ENCODE measurements around the gene ZNF473. TPM values are rescaled to one million over a fixed set of nuclear protein-coding genes. Genes with fewer than 3 reads are reported as not detected.
"Not testable (repeated sequence)": the region's sequence is repeated elsewhere in the genome, so short reads cannot be mapped to it uniquely, and the experiment has no call there.

The ZNF473 gene
- total RNA-seq, 1 experiment from 2014 or later, result 11.7 TPM

DNA sequence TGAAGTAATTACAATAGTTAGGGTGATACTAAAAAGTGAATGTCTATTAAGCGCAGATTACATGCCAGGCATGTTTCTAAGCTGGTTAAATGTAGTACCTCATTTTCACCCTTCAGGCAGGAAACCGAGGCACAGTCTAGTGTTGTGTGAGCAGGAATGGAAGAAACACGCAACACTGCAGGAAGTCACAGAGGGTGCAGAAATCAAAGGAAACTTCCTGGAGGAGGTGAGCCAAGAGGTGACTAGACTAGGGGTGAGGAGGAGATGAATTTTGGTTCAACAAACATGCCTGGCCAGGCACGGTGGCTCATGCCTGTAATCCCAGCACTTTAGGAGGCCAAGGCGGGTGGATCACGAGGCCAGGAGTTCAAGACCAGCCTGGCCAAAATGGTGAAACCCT lies 41.8 kb downstream of the ZNF473 start:
- in situ Hi-C loops (cut with HindIII; ENCODE audit: low pct_unique_long_range_greater_than_20kb, low sequenced_read_pairs), result no loop called here
- no peaks in the 10 kb centered on the region for H3K36me3 ChIP-seq (ENCODE audit: control insufficient read depth, insufficient read depth, low read length)
- ChIA-PET CTCF (no interaction called here), POLR2A (no interaction called here)
- no peak for ATAC-seq
- H3K27me3 ChIP-seq (ENCODE audit: control insufficient read depth, insufficient read depth, low read length), result no peaks in the 10 kb centered on the region
- H3K27ac ChIP-seq (ENCODE audit: low read length), result no peak overlapping the region
- no peak for TF ChIP-seq TCF7L2 (IDR thresholded peaks at IDR 0.05; ENCODE audit: low read depth, low read length)
- no peak for TF ChIP-seq SIN3A (IDR thresholded peaks at IDR 0.05; ENCODE audit: borderline replicate concordance, insufficient read depth, low read depth, low read length)
- TF ChIP-seq, protein P1, sequence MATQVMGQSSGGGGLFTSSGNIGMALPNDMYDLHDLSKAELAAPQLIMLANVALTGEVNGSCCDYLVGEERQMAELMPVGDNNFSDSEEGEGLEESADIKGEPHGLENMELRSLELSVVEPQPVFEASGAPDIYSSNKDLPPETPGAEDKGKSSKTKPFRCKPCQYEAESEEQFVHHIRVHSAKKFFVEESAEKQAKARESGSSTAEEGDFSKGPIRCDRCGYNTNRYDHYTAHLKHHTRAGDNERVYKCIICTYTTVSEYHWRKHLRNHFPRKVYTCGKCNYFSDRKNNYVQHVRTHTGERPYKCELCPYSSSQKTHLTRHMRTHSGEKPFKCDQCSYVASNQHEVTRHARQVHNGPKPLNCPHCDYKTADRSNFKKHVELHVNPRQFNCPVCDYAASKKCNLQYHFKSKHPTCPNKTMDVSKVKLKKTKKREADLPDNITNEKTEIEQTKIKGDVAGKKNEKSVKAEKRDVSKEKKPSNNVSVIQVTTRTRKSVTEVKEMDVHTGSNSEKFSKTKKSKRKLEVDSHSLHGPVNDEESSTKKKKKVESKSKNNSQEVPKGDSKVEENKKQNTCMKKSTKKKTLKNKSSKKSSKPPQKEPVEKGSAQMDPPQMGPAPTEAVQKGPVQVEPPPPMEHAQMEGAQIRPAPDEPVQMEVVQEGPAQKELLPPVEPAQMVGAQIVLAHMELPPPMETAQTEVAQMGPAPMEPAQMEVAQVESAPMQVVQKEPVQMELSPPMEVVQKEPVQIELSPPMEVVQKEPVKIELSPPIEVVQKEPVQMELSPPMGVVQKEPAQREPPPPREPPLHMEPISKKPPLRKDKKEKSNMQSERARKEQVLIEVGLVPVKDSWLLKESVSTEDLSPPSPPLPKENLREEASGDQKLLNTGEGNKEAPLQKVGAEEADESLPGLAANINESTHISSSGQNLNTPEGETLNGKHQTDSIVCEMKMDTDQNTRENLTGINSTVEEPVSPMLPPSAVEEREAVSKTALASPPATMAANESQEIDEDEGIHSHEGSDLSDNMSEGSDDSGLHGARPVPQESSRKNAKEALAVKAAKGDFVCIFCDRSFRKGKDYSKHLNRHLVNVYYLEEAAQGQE (IDR thresholded peaks at IDR 0.05; ENCODE audit: insufficient read depth in 1 of 2, low read depth in 2 of 2, low read length in 1 of 2), result no peak
- no peak for TF ChIP-seq CTCF (IDR thresholded peaks at IDR 0.05)
- TF ChIP-seq POLR2AphosphoS5 (IDR thresholded peaks at IDR 0.05; ENCODE audit: low read depth, low read length), result no peak
- H3K9me3 ChIP-seq (ENCODE audit: control insufficient read depth, insufficient read depth, low read depth, low read length), result no peaks in the 10 kb centered on the region
- BruUV-seq (replicated peaks), result no TSS peak
- no peak for DNase-seq (ENCODE audit: low read depth, low spot score)
- no peak overlapping the region for H3K4me3 ChIP-seq (ENCODE audit: low read depth in 2 of 2, low read length in 2 of 2)
- H3K4me1 ChIP-seq (ENCODE audit: control insufficient read depth, insufficient read depth, low read length), result no peaks in the 10 kb centered on the region
- intact Hi-C loops (cut with micrococcal nuclease; ENCODE audit: unreplicated experiment), result no loop called here

DNA sequence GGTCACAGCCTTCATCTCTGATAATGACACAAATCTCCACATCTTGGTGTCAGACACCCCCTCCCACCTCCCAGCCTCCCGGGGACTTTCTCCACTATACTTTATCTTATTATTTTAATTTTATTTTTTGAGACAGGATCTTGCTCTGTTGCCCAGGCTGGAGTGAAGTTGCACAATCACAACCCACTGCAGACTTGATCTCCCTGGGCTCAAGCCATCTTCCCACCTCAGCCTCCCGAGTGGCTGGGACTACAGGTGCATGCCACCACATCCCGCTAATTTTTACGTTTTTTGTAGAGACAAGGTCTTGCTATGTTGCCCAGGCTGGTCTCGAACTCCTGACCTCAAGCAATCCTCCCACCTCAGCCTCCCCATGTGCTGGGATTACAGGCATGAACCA lies 42.6 kb downstream of the ZNF473 start:
- in situ Hi-C loops (cut with HindIII; ENCODE audit: low pct_unique_long_range_greater_than_20kb, low sequenced_read_pairs); H3K9me3 ChIP-seq (ENCODE audit: control insufficient read depth, insufficient read depth, low read depth, low read length); H3K27me3 ChIP-seq (ENCODE audit: control insufficient read depth, insufficient read depth, low read length); DNase-seq (ENCODE audit: low read depth, low spot score); BruUV-seq (replicated peaks); ATAC-seq; H3K4me1 ChIP-seq (ENCODE audit: control insufficient read depth, insufficient read depth, low read length); H3K27ac ChIP-seq (ENCODE audit: low read length); H3K4me3 ChIP-seq (ENCODE audit: low read depth in 2 of 2, low read length in 2 of 2); intact Hi-C loops (cut with micrococcal nuclease; ENCODE audit: unreplicated experiment); POLR2A ChIA-PET; H3K36me3 ChIP-seq (ENCODE audit: control insufficient read depth, insufficient read depth, low read length): not testable (repeated sequence)
- CTCF ChIA-PET, result interaction anchor here (0.6 kb wide), 1 partner anchor 17 kb away, joined by 3 read pairs; no protein-coding TSS in a partner anchor

- H3K36me3 ChIP-seq (ENCODE audit: control insufficient read depth, insufficient read depth, low read length); H3K27ac ChIP-seq (ENCODE audit: low read length); H3K9me3 ChIP-seq (ENCODE audit: control insufficient read depth, insufficient read depth, low read depth, low read length); intact Hi-C loops (cut with micrococcal nuclease; ENCODE audit: unreplicated experiment); H3K4me1 ChIP-seq (ENCODE audit: control insufficient read depth, insufficient read depth, low read length); BruUV-seq (replicated peaks); H3K4me3 ChIP-seq (ENCODE audit: low read depth in 2 of 2, low read length in 2 of 2); in situ Hi-C loops (cut with HindIII; ENCODE audit: low pct_unique_long_range_greater_than_20kb, low sequenced_read_pairs); POLR2A ChIA-PET; ATAC-seq; H3K27me3 ChIP-seq (ENCODE audit: control insufficient read depth, insufficient read depth, low read length); DNase-seq (ENCODE audit: low read depth, low spot score): not testable (repeated sequence)
- CTCF ChIA-PET, result interaction anchor here (0.6 kb wide), 1 partner anchor 89 kb away, joined by 5 read pairs; no protein-coding TSS in a partner anchor
Measured at GRCh38 chr19:50075076-50075475, 49.3 kb downstream of the ZNF473 start.

DNA sequence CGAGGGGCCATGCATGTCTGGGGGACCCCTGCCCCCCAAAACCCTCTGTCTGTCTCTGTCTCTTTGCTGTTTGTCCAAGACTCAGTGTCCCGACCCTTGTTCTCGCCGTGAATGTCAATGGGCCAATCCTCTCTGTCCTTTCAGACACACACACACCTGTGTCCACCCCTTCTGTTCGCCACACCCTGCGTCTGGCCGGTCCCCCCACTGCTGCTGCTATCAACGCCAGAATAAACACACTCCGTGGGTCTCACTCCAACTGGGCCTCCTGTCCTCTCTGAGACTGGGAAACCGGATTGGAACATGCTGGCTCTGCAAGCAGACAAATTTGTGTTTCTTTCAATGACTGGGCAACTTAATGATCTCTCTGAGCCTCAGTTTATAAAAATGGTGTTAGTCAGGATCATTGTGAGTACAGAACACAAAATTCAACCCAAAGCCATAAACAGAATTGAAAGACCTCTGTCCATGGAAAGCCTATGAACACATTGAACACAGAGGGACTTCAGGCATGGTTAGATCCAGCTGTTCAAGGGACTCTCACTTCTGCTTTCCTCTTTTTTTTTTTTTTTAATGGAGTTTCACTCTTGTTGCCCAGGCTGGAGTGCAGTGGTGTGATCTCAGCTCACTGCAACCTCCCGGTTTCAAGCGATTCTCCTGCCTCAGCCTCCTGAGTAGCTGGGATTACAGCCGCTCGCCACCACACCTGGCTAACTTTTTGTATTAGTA lies 50.0 kb downstream of the ZNF473 start:
- POLR2A ChIA-PET; in situ Hi-C loops (cut with HindIII; ENCODE audit: low pct_unique_long_range_greater_than_20kb, low sequenced_read_pairs); BruUV-seq (replicated peaks); H3K27ac ChIP-seq (ENCODE audit: low read length); ATAC-seq; H3K27me3 ChIP-seq (ENCODE audit: control insufficient read depth, insufficient read depth, low read length); DNase-seq (ENCODE audit: low read depth, low spot score); H3K9me3 ChIP-seq (ENCODE audit: control insufficient read depth, insufficient read depth, low read depth, low read length); intact Hi-C loops (cut with micrococcal nuclease; ENCODE audit: unreplicated experiment); H3K4me3 ChIP-seq (ENCODE audit: low read depth in 2 of 2, low read length in 2 of 2); H3K36me3 ChIP-seq (ENCODE audit: control insufficient read depth, insufficient read depth, low read length); H3K4me1 ChIP-seq (ENCODE audit: control insufficient read depth, insufficient read depth, low read length): not testable (repeated sequence)
- CTCF ChIA-PET, result interaction anchor here (0.6 kb wide), 1 partner anchor 89 kb away, joined by 5 read pairs; no protein-coding TSS in a partner anchor

GRCh38 chr19:50076581-50077355 lies 51.0 kb downstream of the ZNF473 start:
- H3K4me1 ChIP-seq (ENCODE audit: control insufficient read depth, insufficient read depth, low read length); in situ Hi-C loops (cut with HindIII; ENCODE audit: low pct_unique_long_range_greater_than_20kb, low sequenced_read_pairs); H3K4me3 ChIP-seq (ENCODE audit: low read depth in 2 of 2, low read length in 2 of 2); H3K27me3 ChIP-seq (ENCODE audit: control insufficient read depth, insufficient read depth, low read length); H3K9me3 ChIP-seq (ENCODE audit: control insufficient read depth, insufficient read depth, low read depth, low read length); ATAC-seq; POLR2A ChIA-PET; intact Hi-C loops (cut with micrococcal nuclease; ENCODE audit: unreplicated experiment); BruUV-seq (replicated peaks); H3K27ac ChIP-seq (ENCODE audit: low read length); DNase-seq (ENCODE audit: low read depth, low spot score); H3K36me3 ChIP-seq (ENCODE audit: control insufficient read depth, insufficient read depth, low read length); CTCF ChIA-PET: not testable (repeated sequence)

Measured in Panc1 (cell line).